ENCODE results near the gene SELENOT.

Gene SELENOT

GRCh38 chr3:150609988-150610387 lies 6.9 kb downstream of the SELENOT start:
- FAIRE-seq = no peak

- FAIRE-seq = no peak
Measured at GRCh38 chr3:150610785-150611184, 7.7 kb downstream of the SELENOT start.

- FAIRE-seq = no peak
Measured at GRCh38 chr3:150611666-150612065, 8.5 kb downstream of the SELENOT start.

- FAIRE-seq = no peak
Measured at GRCh38 chr3:150612494-150612893, 9.4 kb downstream of the SELENOT start.

GRCh38 chr3:150613034-150613433 lies 9.9 kb downstream of the SELENOT start:
- FAIRE-seq = no peak

GRCh38 chr3:150613709-150614480 lies 10.8 kb downstream of the SELENOT start:
- no peak for FAIRE-seq

- no peak for FAIRE-seq
Measured at GRCh38 chr3:150620002-150620689, 17.0 kb downstream of the SELENOT start.

- FAIRE-seq = peak; percentile 37
Measured at GRCh38 chr3:150622955-150623354, 19.8 kb downstream of the SELENOT start.

- no peak for FAIRE-seq
Measured at GRCh38 chr3:150623945-150624344, 20.8 kb downstream of the SELENOT start.

GRCh38 chr3:150626148-150626930 lies 23.2 kb downstream of the SELENOT start:
- no peak for FAIRE-seq

GRCh38 chr3:150627557-150627956 lies 24.4 kb downstream of the SELENOT start:
- no peak for FAIRE-seq

GRCh38 chr3:150631515-150632221 lies 28.5 kb downstream of the SELENOT start:
- FAIRE-seq = no peak

- no peak for FAIRE-seq
Measured at GRCh38 chr3:150635076-150635475, 32.0 kb downstream of the SELENOT start.

- FAIRE-seq = no peak
Measured at GRCh38 chr3:150635526-150635925, 32.4 kb downstream of the SELENOT start.

- FAIRE-seq = no peak
Measured at GRCh38 chr3:150636258-150636657, 33.1 kb downstream of the SELENOT start.

- no peak for FAIRE-seq
Measured at GRCh38 chr3:150639262-150639661, 36.1 kb downstream of the SELENOT start.

- no peak for FAIRE-seq
Measured at GRCh38 chr3:150640256-150640655, 37.1 kb downstream of the SELENOT start.

GRCh38 chr3:150653110-150653561 lies 50.0 kb downstream of the SELENOT start:
- FAIRE-seq = no peak

- no peak for FAIRE-seq
Measured at GRCh38 chr3:150656316-150656715, 53.2 kb downstream of the SELENOT start.

GRCh38 chr3:150662410-150663200 lies 59.5 kb downstream of the SELENOT start:
- no peak for FAIRE-seq

- no peak for FAIRE-seq
Measured at GRCh38 chr3:150663461-150663860, 60.3 kb downstream of the SELENOT start.

GRCh38 chr3:150666167-150666566 lies 63.0 kb downstream of the SELENOT start:
- no peak for FAIRE-seq

All from A204.1 (cell line).